ENCODE data around the gene PLEKHN1.

DNA sequence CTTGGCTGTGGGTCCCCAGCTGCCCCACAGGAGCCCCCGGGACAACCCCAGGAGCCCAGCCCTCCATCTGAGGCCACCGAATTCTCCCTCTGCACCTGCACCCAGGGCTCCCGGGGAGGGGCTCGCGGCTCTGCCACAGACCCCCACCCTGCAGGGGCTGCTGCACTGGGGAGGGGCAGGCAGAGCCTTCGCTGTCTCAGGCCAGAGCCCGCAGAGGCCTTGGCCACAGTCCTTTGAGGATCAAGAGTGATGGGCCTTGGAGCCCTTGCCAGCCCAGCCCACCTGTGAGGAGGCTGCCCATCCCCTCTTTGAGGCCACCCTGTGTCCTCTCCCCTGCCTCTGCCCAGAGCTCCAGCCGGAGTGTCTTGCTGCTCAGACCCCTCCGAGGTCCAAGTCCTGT is 9.1 kb downstream of the PLEKHN1 start:
- TF ChIP-seq EZH2phosphoT487 (IDR thresholded peaks at IDR 0.05; ENCODE audit: insufficient read depth, low read depth) (no peak), EZH2 (IDR thresholded peaks at IDR 0.05; ENCODE audit: insufficient read depth, poor library complexity, severe bottlenecking) (no peak)
